GM19035 (cell line): ENCODE results near the gene CUEDC2.

ENCODE experiments used
- ATAC-seq: cut with Tn5 transposase; IDR thresholded peaks from one replicate; pipeline ENCODE4 v1.9.1; 2021; ENCODE audit not compliant: unreplicated experiment

The CUEDC2 gene

DNA sequence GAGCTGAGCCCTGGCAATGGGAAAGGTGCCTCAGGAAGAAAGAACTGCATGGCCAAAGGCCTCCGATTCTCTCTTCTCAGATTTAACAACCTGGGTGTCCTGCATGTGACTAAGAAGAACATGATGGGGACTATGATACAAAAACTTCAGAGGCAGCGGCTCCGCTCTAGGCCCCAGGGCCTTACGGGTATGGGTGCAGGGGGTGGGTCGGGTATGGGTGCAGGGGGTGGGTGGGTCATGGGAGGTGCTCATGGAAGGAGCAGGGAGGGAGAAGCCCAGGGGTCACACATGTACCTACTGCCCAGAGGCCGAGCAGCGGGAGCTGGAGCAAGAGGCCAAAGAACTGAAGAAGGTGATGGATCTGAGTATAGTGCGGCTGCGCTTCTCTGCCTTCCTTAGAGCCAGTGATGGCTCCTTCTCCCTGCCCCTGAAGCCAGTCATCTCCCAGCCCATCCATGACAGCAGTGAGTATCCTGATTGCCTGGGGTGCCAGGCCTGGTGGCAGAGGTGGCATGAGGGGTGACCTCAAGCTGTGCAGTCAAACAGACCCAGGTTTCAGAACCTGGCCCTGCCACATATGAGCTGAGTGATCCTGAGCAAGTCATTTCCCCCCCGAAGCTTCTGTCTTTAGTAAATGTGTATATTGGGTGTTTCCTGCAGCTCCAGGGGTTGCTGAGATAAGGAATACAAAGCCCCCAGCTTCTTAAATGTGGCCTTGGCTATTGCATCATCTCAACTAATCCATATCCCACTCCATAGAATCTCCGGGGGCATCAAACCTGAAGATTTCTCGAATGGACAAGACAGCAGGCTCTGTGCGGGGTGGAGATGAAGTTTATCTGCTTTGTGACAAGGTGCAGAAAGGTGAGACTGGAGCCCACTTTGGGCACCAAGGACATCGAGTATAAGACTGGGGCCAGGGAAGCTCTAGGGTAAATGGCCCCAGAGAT is 34.9 kb downstream of the CUEDC2 start:
- ATAC-seq: no peak

DNA sequence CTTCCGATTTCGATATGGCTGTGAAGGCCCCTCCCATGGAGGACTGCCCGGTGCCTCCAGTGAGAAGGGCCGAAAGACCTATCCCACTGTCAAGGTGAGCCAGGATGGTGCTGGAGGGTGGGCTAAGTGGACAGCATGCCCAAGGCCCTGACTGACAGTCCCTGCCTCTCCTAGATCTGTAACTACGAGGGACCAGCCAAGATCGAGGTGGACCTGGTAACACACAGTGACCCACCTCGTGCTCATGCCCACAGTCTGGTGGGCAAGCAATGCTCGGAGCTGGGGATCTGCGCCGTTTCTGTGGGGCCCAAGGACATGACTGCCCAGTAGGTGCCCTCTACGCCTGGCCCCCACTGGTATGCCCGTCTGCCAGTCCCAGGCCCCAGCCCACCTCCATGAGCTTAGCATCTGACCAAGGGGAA is 35.6 kb downstream of the CUEDC2 start:
- no peak for ATAC-seq

DNA sequence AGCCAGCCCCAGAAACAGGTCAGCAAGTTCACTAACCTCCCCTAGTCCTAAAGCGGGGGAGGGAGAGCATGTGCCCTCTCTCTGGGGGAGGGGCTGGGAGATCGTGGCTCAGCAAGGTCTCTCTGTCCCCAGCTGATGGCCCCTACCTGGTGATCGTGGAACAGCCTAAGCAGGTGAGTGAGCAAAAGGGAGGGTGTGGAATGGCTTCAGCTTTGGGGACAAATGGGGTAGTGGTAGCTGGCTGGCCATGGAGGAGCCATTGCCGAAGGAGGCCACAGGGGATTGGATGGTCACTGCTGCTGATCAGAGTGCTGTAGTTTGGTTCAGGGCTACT is 36.1 kb downstream of the CUEDC2 start:
- no peak for ATAC-seq

- ATAC-seq: peak; percentile 34
These were observed 36.7 kb downstream of the CUEDC2 start, which contains the start of gene NFKB2 for GRCh38 chr10:102395400-102396316. NFKB2 (plus strand) TSS chr10:102395705; CDS start chr10:102395960, 255 bp downstream.

- peak; percentile 1 for ATAC-seq
These were observed 37.5 kb downstream of the CUEDC2 start for GRCh38 chr10:102394801-102395399.

DNA sequence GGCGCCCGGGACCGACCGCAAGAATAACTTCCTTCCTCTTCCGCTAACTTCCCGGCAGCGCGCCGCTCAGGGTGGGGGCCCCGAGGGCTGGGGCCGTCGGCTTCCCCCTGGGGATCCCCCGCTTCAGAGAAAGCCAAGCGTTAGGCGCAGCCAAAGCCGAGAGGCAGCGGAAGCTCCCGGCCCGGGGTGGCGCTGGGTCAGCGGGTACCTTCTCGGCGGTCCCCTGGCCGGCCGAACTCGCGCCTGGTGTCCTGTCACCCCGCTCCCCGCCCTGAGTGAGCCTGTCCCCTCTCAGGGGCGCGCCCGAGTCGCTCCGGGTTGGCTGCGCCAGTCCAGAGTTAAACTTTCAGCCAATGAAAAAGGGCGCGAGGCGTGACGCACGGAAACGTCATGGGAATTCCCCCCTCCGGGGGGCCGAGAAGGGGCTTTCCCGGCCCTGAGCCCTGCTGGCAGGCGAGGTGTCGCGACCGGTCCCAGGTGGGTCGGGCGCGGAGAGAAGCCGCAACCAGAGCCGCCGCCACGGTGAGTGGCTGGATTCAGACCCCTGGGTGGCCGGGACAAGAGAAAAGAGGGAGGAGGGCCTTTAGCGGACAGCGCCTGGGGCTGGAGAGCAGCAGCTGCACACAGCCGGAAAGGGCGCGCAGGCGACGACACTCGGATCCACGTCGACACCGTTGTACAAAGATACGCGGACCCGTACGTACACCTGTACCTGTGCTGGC is 38.1 kb downstream of the CUEDC2 start:
- ATAC-seq: peak; percentile 79

GRCh38 chr10:102393411-102394078 is 38.8 kb downstream of the CUEDC2 start:
- no peak for ATAC-seq

DNA sequence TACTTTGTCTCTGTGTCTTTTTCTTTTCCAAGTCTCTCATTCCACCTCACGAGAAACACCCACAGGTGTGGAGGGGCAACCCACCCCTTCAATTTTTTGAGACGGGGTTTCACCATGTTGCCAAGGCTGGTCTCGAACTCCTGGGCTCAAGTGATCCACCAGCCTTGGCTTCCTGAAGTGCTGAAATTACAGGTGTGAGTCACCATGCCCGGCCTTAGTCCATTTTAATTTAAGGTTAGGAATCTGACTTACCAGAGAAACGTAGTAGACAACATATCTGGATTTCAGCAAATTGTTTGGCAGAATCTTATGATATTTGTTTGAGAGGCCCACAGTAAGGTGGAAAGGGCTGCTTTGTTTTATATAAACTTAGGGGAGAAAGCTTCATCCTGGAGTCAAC is 40.1 kb downstream of the CUEDC2 start:
- no peak for ATAC-seq

- no peak for ATAC-seq
These were observed 42.5 kb downstream of the CUEDC2 start for GRCh38 chr10:102389894-102390293.

DNA sequence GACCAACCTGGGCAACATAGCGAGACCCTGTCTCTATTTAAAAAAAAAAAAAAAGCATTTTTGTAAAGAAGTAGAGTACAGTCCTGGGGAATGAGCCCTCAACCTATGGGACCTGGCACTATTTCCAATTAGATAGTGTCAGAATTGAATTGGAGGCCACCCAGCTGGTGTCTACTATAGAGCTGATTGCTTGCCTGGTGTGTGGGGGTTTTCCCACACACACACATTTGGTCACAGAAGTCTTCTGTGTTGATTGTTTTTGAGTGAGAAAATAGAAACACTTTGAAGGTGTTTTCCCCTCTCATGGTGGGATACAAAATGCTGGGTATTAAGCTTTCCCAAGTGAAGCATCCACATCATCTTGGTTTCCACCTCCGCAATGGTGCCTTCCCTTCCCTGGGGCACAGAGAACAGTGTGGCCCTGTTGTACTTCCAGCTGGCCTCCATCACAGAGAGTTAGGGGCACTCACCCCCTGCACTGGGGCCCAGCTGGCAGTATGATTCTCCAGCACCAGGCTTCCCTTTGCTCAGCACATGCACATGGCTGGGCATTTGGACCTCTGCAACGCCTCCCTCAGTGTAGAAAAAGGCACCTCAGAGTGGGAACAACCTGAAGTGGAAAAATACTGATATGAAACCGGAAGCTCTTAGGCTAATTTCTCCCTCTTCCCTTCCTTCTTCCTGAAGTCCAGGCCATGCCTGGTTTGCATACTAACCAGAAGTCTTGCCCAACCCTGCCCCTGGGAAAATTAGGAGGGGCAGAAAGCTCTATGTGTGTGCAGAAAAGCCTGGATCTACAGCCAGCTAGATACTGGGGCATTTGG is 47.6 kb downstream of the CUEDC2 start:
- no peak for ATAC-seq

DNA sequence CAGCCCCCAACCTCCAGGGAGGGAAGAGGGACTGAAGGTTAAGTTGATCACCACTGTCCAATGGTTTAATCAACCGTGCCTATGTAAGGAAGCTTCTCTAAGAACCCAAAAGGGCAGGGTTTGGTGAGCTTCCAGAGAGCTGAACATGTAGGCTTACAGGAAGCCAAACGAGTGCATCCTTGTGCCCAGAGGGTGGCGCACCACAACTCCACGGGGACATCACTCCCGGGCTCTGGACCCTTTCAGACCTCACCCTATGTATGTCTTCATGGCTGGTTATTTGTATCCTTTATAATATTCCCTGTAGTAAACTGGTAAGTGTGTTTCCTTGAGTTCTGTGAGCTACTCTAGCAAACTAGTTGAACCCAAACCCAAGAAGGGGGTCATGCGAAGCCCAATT is 48.3 kb downstream of the CUEDC2 start:
- no peak for ATAC-seq

- ATAC-seq: no peak
These were observed 49.5 kb downstream of the CUEDC2 start for GRCh38 chr10:102382871-102383270.

DNA sequence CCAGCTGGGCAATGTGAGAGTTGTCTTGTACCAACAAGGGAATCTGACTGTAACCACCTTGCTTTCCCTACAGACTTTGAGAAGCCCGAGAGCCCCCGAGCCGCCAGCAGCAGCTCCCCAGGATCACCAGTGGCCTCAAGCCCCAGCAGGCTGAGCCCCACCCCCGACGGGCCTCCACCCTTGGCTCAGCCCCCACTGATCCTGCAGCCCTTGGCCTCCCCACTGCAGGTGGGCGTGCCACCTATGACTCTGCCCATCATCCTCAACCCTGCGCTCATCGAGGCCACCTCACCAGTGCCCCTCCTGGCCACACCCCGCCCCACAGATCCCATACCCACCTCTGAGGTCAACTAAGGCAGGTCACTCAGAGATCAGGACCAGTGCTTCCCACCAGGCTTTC is 50.4 kb downstream of the CUEDC2 start:
- ATAC-seq: no peak

GRCh38 chr10:102379383-102379782 is 53.0 kb downstream of the CUEDC2 start:
- no peak for ATAC-seq

DNA sequence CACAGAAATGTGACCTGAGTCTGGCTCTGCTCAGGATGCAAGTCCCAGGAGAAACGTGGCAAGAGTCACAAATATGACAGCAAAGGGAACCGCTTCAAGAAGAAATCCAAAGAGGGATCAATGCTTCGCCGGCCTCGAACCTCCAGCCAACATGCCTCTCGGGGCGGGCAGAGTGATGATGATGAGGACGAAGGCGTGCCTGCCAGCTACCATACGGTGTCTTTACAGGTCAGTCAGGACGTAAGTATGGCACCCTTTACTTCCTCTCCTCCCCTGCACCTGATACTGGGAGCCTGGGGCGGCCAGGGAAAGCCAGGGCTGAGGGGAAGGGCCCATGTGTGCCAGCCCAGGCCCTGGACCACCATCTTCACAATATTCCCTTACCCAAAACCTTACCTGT is 55.5 kb downstream of the CUEDC2 start:
- ATAC-seq: no peak

DNA sequence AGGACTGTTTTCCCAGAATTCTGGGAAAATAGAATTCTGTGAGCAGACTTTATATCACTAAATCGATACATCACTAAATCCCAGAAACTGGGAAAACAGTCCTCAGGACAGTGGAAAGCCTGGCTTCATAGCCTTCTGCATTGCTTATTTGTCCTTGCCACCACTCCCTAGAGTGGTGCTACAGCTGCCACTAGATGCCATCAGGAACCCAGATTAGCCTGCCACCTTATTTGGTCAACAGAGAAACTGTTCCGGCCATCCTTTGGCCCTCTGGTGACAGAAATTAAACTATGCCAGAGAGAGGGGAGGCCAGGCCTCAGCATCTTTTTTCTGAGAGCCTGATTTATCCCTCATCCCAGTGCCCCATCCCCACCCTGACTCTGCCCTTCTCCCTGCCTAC is 56.5 kb downstream of the CUEDC2 start:
- no peak for ATAC-seq

- ATAC-seq: no peak
These were observed 57.1 kb downstream of the CUEDC2 start for GRCh38 chr10:102375250-102375649.
